LNCaP clone FGC (cell line): ENCODE data around the gene IKBKE.
A peak's percentile ranks its signal among the peaks of the same experiment; 100 is the strongest.

Experiments used
- DNase-seq: peaks from one replicate; pipeline ENCODE4 v3.0.0-alpha.2; 2011; ENCODE audit warnings: low read depth
- H3K4me3 ChIP-seq: 2 replicates; pipeline ENCODE4 v1.5.1; 2011; ENCODE audit warnings: mild to moderate bottlenecking, low read depth, low read length, control low read depth
- CTCF ChIP-seq: IDR thresholded peaks from 2 replicates; pipeline ENCODE4 v1.5.1; 2012; ENCODE audit warnings: mild to moderate bottlenecking; ENCODE audit not compliant: control insufficient read depth, insufficient read depth; ENCODE audit errors: extremely low read depth

Gene IKBKE

GRCh38 chr1:206466840-206467649, 3.2 kb upstream of the IKBKE start:
- no peak for TF ChIP-seq CTCF
- H3K4me3 ChIP-seq, result no peak overlapping the region
- DNase-seq, result no peak

- H3K4me3 ChIP-seq, result no peak overlapping the region
- no peak for DNase-seq
- no peak for TF ChIP-seq CTCF
These were observed 2.4 kb upstream of the IKBKE start for GRCh38 chr1:206467915-206468314.

- DNase-seq, result no peak
- no peak for TF ChIP-seq CTCF
- no peak overlapping the region for H3K4me3 ChIP-seq
These were observed 1.7 kb upstream of the IKBKE start for GRCh38 chr1:206468571-206468970.

GRCh38 chr1:206469411-206469932, 804 bp upstream of the IKBKE start:
- TF ChIP-seq CTCF, result no peak
- DNase-seq, result no peak
- no peak overlapping the region; the same call in 1 of the 2 replicates for H3K4me3 ChIP-seq

GRCh38 chr1:206470692-206471414, 577 bp downstream of the IKBKE start:
- no peak for TF ChIP-seq CTCF
- peak overlapping the region; percentile 65 for H3K4me3 ChIP-seq
- DNase-seq, result no peak

GRCh38 chr1:206471415-206471801, 1.1 kb downstream of the IKBKE start:
- no peak for TF ChIP-seq CTCF
- H3K4me3 ChIP-seq, result no peak overlapping the region
- no peak for DNase-seq
